BE2C (cell line): ENCODE measurements around the gene PARD3.

Experiments
- DNase-seq: peaks from one replicate; pipeline ENCODE4 v3.0.0-alpha.2; 2020
- H3K27me3 ChIP-seq: fragments of 250-450 bp; sonication (Bioruptor Pico); 2 replicates; pipeline ENCODE4 v1.5.1; 2020; ENCODE audit warnings: mild to moderate bottlenecking
- H3K36me3 ChIP-seq: fragments of 250-450 bp; sonication (Bioruptor Pico); 2 replicates; pipeline ENCODE4 v1.5.1; 2020; ENCODE audit warnings: mild to moderate bottlenecking
- H3K4me1 ChIP-seq: fragments of 250-450 bp; sonication (Bioruptor Pico); 2 replicates; pipeline ENCODE4 v1.5.1; 2020
- H3K4me3 ChIP-seq: 2 replicates; pipeline ENCODE4 v1.5.1; 2011; ENCODE audit warnings: low read depth, low read length
- H3K9me3 ChIP-seq: fragments of 250-450 bp; sonication (Bioruptor Pico); 2 replicates; pipeline ENCODE4 v1.5.1; 2020
- CTCF ChIP-seq: IDR thresholded peaks from 2 replicates; pipeline ENCODE4 v1.5.1; 2012; ENCODE audit warnings: mild to moderate bottlenecking, low read depth, low read length

The PARD3 gene

GRCh38 chr10:34334908-34335307, 480.2 kb downstream of the PARD3 start:
- Histone ChIP-seq H3K36me3 (0 out of 2 replicates have a peak, but pooled peaks cover 2% of the 10 kb centered on the region), H3K9me3 (no peaks in the 10 kb centered on the region), H3K27me3 (no peaks in the 10 kb centered on the region), H3K4me1 (no peaks in the 10 kb centered on the region), H3K4me3 (no peak overlapping the region)
- DNase-seq, result no peak
- no peak for TF ChIP-seq CTCF

- no peak for DNase-seq
- Histone ChIP-seq H3K9me3 (no peaks in the 10 kb centered on the region), H3K27me3 (no peaks in the 10 kb centered on the region), H3K4me3 (no peak overlapping the region), H3K36me3 (peaks cover 2% of the 10 kb centered on the region; the same call in 1 of the 2 replicates), H3K4me1 (no peaks in the 10 kb centered on the region)
- no peak for TF ChIP-seq CTCF
These were observed 481.6 kb downstream of the PARD3 start for GRCh38 chr10:34333513-34333912.

GRCh38 chr10:34327184-34327583, 487.9 kb downstream of the PARD3 start:
- no peak overlapping the region for H3K4me3 ChIP-seq
- no peaks in the 10 kb centered on the region; the same call in 1 of the 2 replicates for H3K9me3 ChIP-seq
- peak; percentile 41 for DNase-seq
- no peak for TF ChIP-seq CTCF
- H3K4me1 ChIP-seq, result peaks cover 13% of the 10 kb centered on the region
- no peaks in the 10 kb centered on the region for H3K27me3 ChIP-seq
- H3K36me3 ChIP-seq, result peaks cover 2% of the 10 kb centered on the region; the same call in 1 of the 2 replicates

- no peak for DNase-seq
- no peak for TF ChIP-seq CTCF
- H3K4me1 ChIP-seq, result peaks cover 22% of the 10 kb centered on the region
- no peak overlapping the region for H3K4me3 ChIP-seq
- no peaks in the 10 kb centered on the region; the same call in 1 of the 2 replicates for H3K9me3 ChIP-seq
- H3K27me3 ChIP-seq, result no peaks in the 10 kb centered on the region
- no peaks in the 10 kb centered on the region for H3K36me3 ChIP-seq
These were observed 491.9 kb downstream of the PARD3 start for GRCh38 chr10:34323192-34323591.

GRCh38 chr10:34320265-34320664, 494.8 kb downstream of the PARD3 start:
- Histone ChIP-seq H3K36me3 (peaks cover 4% of the 10 kb centered on the region; the same call in 1 of the 2 replicates), H3K27me3 (no peaks in the 10 kb centered on the region), H3K4me1 (peaks cover 9% of the 10 kb centered on the region), H3K4me3 (peak overlapping the region; percentile 7; the same call in 1 of the 2 replicates), H3K9me3 (no peaks in the 10 kb centered on the region)
- peak; percentile 15 for DNase-seq
- TF ChIP-seq CTCF, result no peak

- Histone ChIP-seq H3K4me1 (peaks cover 9% of the 10 kb centered on the region), H3K4me3 (no peak overlapping the region), H3K36me3 (peaks cover 4% of the 10 kb centered on the region; the same call in 1 of the 2 replicates), H3K27me3 (no peaks in the 10 kb centered on the region), H3K9me3 (no peaks in the 10 kb centered on the region)
- peak; percentile 11 for DNase-seq
- TF ChIP-seq CTCF, result no peak
These were observed 495.8 kb downstream of the PARD3 start for GRCh38 chr10:34319197-34319846.
